HUDEP-2 (cell line): ENCODE measurements around the gene SMG9.

Experiments used
- DNase-seq, 76 experiments: peaks; one replicate each; lab custom pipeline; 2025; ENCODE audit not compliant: unreplicated experiment in 76 of 76; lab: John Stamatoyannopoulos, UW

The SMG9 gene

GRCh38 chr19:43760941-43761340, 6.2 kb upstream of the SMG9 start:
- DNase-seq, result no peak

- no peak for DNase-seq
These were observed 4.8 kb upstream of the SMG9 start for GRCh38 chr19:43759515-43759914.

DNA sequence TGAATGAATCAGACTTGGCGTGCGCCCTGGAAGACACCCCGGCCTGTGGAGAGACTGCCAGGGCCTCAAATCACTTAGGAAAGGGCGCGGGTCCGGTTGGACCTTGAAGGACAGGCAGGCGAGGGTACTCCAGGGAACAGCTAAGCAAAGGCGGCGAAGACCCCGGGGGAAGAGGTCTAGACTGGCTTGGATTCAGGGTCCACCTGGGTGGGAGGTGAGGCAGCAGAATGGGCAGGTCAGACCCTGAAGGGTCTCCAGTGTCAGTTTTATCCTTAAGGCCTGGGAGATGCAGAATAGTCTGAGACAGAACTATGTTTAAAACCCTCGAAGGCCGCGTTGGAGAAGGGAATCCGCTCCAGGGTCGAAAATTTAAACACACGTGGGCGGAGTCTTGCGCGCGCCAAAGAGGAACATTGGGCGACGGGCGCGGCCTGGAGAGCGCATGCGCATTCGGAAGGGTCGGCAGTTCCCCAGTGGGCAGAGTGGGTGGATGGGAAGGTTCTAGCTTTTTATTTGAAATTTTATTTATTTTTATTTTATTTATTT, 567 bp upstream of the SMG9 start:
- DNase-seq, result peak in 74 of 76 experiments; percentile 44 to 100 (median 82)

DNA sequence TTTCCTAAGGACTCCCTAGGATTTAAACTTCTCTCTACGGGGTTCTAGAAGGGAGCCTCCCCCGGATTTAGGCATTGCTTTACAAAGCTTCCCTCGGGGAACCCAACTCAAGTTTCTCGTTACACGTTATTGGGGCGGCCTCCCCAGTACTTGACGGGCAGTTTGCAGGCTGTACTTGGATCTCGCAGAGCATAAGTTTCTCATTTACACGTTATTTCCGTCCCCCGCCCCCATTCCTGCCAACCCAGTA, 584 bp downstream of the SMG9 start:
- peak in 2 of 76 experiments; percentile 53 to 90 for DNase-seq

- no peak for DNase-seq
These were observed 2.4 kb downstream of the SMG9 start for GRCh38 chr19:43752287-43752875.

DNA sequence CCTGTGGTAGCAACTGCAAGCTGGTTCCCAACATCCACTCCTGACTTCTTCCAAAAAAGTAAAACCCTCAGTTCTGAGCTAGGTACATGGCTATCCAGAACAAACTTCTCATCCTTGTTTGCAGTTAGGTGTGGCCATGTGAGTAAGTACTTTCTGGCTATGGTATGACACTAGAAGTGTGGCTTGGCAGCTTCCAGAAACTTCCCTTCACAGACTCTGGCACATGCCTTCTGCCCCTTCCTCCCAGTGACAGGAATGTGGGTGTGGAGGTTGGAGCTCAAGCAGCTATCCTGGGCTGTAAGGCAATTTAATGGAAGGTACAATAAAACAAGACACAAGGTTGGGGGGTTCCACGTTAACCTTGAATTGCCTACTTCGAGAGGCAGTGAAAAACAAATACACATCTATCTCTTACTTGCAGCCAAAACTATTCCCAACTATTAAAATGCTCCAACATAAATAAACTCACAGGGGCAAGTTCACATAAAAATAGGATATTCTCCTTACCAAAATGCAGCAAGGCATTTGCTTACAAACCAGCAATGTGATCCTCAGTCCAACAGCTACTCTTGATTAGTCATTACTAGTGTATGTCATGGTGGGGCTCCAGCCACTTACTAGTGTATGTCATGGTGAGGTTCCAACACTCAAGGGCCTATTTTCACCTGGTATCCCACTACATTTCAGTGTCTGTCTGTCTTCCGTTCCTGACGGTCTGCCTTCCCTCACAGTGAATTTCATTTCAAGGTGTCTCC, 3.1 kb downstream of the SMG9 start:
- no peak for DNase-seq

GRCh38 chr19:43749898-43750297, 4.9 kb downstream of the SMG9 start:
- no peak for DNase-seq

DNA sequence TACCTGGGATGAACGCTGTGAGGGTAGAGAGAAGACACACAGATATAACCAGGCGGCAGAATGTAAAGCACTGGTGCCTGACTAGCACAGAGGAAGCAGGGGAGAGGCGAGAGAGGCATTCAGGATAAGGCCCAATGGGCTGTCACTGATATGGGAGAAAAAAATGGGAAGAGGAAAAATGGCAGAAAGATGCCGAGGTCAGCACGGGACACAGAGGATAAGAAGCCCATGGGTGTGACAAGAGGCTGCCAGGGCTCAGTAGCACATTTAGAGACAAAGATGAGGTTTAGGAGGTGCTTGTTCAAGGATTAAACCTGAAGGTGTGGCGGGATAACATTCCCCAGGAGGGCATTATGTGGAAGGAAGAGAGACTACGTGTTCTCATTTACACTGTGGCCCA, 5.6 kb downstream of the SMG9 start:
- DNase-seq, result no peak

DNA sequence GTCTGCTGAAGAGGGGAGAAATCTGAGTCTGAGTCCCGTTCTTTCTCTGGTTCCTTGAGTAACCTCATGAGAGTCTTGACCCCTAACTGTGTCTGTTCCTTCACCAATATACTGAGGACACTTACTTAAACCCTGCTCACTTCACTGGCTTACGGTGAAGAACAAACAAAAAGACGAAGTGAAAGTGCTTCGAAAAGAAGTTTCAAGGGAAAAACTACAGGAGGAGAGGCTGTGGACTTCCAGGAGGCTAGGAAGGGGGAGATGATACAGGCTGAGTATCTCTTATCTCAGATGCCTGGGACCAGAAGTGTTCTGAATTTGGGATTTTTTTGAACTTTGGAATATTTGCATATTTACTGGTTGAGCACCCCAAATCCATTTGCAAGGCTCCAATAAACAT, 6.1 kb downstream of the SMG9 start:
- DNase-seq, result no peak

DNA sequence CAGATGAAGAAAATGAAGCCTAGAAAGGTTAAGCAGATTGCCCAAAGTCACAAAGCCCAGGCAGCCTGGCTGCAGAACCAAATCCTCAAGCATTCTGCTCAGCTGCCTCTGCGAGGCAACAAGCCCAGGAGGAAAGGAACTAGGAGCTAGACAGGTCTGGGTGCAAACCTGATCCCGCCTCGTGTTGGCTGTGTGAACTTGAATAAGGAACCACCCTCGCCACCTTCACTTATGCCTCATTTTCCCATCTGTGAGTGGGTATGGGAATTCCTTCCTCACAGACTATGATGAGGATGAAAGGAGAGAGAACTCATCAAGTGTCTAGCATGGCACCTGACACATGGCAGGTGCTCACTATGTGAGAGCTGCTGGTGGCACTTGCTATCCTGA, 6.6 kb downstream of the SMG9 start:
- DNase-seq, result no peak

GRCh38 chr19:43747557-43748204, 7.1 kb downstream of the SMG9 start:
- no peak for DNase-seq

DNA sequence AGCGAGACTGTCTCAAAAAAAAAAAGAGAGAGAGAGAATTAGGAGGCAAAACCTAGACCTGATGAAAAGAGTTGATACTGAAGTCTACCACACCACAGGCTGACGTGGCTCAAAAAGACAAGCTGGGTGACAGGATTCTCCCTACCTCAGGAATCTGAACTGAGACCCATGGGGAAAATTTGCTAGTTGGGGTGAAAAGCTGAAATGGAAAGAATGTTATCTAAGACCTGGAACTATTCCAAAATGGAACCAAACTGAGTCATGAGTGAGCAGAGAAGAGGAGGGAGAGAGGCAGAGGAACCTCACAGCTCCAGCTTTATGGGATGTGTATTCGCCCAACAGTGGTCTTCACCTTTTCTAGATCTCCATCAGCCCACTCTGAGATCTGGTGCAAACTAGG, 11.7 kb downstream of the SMG9 start:
- DNase-seq, result peak in 34 of 76 experiments; percentile 3 to 71 (median 40)

- DNase-seq, result peak in 74 of 76 experiments; percentile 37 to 90 (median 74)
These were observed 13.5 kb downstream of the SMG9 start for GRCh38 chr19:43741075-43741825.

DNA sequence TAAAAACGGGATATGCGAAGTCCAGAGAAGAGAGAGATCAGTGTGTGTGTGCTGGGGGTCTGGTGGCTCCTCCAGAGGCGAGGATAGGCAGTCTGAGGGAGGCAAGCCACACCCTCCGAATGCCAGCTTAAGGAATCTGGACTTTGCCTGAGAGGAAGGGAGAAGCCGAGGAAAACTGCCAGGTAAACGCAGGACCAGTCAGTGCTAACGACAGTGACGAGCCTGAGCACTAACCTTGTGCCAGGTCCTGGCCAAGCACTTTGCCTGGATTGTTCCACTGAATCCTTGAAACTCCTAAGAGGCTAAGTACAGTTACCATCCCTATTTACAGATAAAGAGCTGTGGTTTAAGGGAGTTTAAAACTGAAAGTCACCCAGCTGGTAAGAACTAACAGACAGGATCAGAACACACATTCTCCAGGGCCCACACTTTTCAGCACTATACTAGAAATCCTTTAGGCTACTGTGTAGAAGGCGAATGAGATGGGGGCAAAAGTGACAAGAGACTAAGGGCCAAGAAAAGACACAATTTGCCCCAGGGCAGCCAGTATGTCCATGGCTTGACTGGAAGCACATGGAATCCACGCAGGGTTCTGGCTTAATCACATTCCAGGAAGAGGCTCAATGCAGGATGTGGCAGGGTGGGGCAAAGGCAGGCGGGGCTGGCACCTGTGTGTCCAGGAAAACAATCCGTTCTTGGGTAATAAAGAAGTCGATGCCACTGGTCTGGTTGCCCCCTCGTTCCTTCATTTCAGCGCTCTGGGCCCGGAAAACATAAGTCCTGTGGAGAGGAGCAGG, 15.1 kb downstream of the SMG9 start:
- peak in 1 of 76 experiments; percentile 15 for DNase-seq

DNA sequence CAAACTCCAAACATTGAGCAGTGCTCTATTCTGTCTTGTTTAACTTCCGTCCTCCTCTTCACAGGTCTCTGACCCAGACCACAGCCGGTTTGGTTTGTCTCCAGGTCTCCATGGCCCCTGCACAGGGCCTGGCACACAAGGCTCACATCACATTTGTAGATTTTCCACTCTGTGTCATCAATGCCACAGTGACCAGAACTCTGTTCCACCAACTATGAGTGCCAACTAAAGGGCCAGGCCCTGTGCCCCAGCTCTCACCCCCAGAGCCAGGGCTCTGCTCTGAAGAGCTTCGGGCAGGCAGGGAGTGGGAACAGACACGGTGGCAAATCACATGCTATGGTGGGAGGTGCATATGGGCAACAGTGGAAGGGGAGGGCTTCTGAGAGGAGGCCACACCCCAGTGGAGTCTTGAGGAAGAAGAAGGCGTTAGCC, 16.0 kb downstream of the SMG9 start:
- DNase-seq, result peak in 72 of 76 experiments; percentile 33 to 89 (median 68)

GRCh38 chr19:43735957-43736356, 18.8 kb downstream of the SMG9 start:
- no peak for DNase-seq

GRCh38 chr19:43735013-43735412, 19.7 kb downstream of the SMG9 start:
- DNase-seq, result no peak

DNA sequence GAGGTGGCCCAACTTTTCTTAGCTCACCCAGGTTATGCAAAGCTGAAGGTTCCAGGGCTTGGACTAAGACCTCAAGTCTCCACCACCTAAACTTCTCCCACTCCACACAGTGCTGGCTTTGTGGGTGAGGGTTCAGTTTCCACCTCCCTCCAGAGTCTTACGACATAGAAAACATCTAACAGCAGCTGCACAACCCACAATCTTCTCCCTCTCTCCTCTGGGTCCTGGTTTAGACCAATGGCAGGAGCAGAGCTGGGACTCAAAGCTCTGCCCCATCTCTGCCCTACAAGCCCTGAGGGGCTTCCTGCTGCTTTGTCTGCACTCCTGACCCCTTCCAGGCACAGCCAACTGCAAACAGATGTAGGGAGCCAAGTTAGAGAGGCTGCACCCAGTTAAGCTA, 22.9 kb downstream of the SMG9 start:
- DNase-seq, result no peak

DNA sequence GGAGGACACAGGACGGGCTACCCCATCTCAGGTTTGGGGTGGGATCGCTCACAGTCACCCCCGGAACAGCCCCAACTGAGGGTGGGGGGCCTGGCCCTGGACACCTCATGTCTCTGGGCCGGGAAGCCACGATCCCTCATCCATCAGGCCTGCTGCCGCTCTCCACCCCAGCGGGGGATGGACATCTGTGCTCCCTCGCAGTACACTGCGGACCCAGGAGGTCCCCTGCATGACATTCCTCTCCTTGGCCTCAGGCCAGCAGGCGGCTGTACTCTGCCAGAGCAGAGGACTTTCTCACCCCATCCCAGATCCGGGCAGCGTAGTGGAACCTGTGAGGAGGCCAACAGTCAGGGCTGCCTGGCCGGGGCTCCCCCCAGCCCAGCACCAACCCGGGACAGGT, 23.4 kb downstream of the SMG9 start:
- DNase-seq, result no peak

- DNase-seq, result no peak
These were observed 24.8 kb downstream of the SMG9 start for GRCh38 chr19:43729919-43730318.

DNA sequence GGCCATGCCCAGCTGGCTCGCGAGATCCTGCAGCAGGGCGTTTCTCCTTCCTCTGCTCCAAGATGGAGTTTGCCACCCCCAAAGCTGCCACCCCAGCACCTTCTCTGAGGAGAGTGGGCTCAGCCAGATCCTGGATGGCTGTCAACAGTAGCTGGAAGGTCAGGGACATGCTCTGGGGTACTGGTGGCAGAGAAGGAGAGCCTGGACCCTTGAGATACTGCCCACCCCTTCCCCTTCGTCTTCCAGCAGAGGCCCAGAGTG, 27.2 kb downstream of the SMG9 start:
- no peak for DNase-seq
